DOHH2 (cell line): ENCODE measurements around the gene DOHH.

Experiments used
- EZH2phosphoT487 ChIP-seq: fragments of 200-600 bp; sonication (generic); IDR thresholded peaks from 2 replicates; pipeline ENCODE4 v1.6.1; 2017; ENCODE audit warnings: borderline replicate concordance, mild to moderate bottlenecking, antibody characterized with exemption, low read length, moderate library complexity, mixed read lengths
- TF ChIP-seq, protein P1 (sequence below): fragments of 200-600 bp; sonication (generic); IDR thresholded peaks from one replicate; pipeline ENCODE4 v1.5.1; 2014; ENCODE audit warnings: antibody characterized with exemption, mild to moderate bottlenecking, low read depth, low read length; ENCODE audit not compliant: poor library complexity, severe bottlenecking

DNA sequence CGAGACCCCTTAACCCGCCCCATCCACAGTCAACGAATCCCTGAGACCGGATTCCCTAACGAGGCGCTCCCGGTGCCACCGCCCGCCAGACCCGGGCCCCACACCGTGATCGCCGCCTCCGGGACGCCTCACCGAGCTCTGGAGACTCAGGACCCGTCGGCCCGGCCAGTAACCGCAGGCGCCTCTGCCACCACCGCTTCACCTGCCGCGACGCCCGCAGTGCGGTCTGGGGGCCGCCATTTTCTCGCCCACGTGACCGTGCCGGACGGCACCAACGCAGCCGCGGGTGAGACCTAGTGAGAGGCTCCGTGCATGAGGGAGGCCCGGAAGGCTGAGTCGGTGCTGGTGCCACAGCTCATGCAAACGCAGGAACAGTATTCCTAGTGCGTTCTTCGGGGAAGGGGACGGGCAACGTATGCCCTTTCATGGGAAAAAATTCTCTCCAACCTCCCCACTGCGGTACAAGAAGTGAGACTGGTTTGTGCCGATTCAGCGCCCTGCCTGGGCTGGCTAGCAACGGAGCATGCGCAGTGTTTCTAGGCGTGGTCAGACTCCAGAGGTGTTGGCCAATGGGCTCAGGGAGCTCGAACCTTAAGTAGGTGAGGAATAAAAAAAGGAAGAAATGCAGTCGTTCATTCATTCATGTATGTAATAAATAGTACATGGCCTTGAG is at the start of gene DOHH:
- TF ChIP-seq, protein P1, sequence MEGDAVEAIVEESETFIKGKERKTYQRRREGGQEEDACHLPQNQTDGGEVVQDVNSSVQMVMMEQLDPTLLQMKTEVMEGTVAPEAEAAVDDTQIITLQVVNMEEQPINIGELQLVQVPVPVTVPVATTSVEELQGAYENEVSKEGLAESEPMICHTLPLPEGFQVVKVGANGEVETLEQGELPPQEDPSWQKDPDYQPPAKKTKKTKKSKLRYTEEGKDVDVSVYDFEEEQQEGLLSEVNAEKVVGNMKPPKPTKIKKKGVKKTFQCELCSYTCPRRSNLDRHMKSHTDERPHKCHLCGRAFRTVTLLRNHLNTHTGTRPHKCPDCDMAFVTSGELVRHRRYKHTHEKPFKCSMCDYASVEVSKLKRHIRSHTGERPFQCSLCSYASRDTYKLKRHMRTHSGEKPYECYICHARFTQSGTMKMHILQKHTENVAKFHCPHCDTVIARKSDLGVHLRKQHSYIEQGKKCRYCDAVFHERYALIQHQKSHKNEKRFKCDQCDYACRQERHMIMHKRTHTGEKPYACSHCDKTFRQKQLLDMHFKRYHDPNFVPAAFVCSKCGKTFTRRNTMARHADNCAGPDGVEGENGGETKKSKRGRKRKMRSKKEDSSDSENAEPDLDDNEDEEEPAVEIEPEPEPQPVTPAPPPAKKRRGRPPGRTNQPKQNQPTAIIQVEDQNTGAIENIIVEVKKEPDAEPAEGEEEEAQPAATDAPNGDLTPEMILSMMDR: no peak
- no peak for TF ChIP-seq EZH2phosphoT487
